Measurements from ENCODE around the gene IL31RA.
A peak's percentile ranks its signal among the peaks of the same experiment; 100 is the strongest.

Gene IL31RA

GRCh38 chr5:55902696-55903095, 51.5 kb downstream of the IL31RA start:
- DNase-seq (ENCODE audit: low read depth): no peak

GRCh38 chr5:55903121-55903701, 52.1 kb downstream of the IL31RA start:
- DNase-seq (ENCODE audit: low read depth): peak; percentile 32

GRCh38 chr5:55904152-55904551, 53.0 kb downstream of the IL31RA start:
- DNase-seq (ENCODE audit: low read depth): no peak

GRCh38 chr5:55905251-55905650, 54.1 kb downstream of the IL31RA start:
- no peak for DNase-seq (ENCODE audit: low read depth)

- DNase-seq (ENCODE audit: low read depth): no peak
Observed at GRCh38 chr5:55907927-55908326, 56.8 kb downstream of the IL31RA start.

- DNase-seq (ENCODE audit: low read depth): no peak
Observed at GRCh38 chr5:55908804-55909203, 57.6 kb downstream of the IL31RA start.

- no peak for DNase-seq (ENCODE audit: low read depth)
Observed at GRCh38 chr5:55911784-55912653, 60.9 kb downstream of the IL31RA start.

GRCh38 chr5:55913466-55914413, 62.6 kb downstream of the IL31RA start:
- DNase-seq (ENCODE audit: low read depth): no peak

GRCh38 chr5:55914971-55915370, 63.8 kb downstream of the IL31RA start:
- DNase-seq (ENCODE audit: low read depth): no peak

GRCh38 chr5:55915783-55916182, 64.6 kb downstream of the IL31RA start:
- DNase-seq (ENCODE audit: low read depth): no peak

- no peak for DNase-seq (ENCODE audit: low read depth)
Observed at GRCh38 chr5:55916986-55917385, 65.8 kb downstream of the IL31RA start.

- no peak for DNase-seq (ENCODE audit: low read depth)
Observed at GRCh38 chr5:55917402-55918086, 66.4 kb downstream of the IL31RA start.

GRCh38 chr5:55918087-55919035, 67.2 kb downstream of the IL31RA start:
- DNase-seq (ENCODE audit: low read depth): no peak

- no peak for DNase-seq (ENCODE audit: low read depth)
Observed at GRCh38 chr5:55919625-55920024, 68.5 kb downstream of the IL31RA start.

- DNase-seq (ENCODE audit: low read depth): no peak
Observed at GRCh38 chr5:55920784-55921183, 69.6 kb downstream of the IL31RA start.

GRCh38 chr5:55921617-55922016, 70.5 kb downstream of the IL31RA start:
- DNase-seq (ENCODE audit: low read depth): no peak

GRCh38 chr5:55923177-55923771, 72.1 kb downstream of the IL31RA start:
- no peak for DNase-seq (ENCODE audit: low read depth)

- DNase-seq (ENCODE audit: low read depth): no peak
Observed at GRCh38 chr5:55923865-55924500, 72.8 kb downstream of the IL31RA start.

- no peak for DNase-seq (ENCODE audit: low read depth)
Observed at GRCh38 chr5:55924744-55925143, 73.6 kb downstream of the IL31RA start.

- no peak for DNase-seq (ENCODE audit: low read depth)
Observed at GRCh38 chr5:55925181-55925580, 74.0 kb downstream of the IL31RA start.
